Globus pallidus (tissue), 1 donor: ENCODE data around the gene ZCCHC24.

Experiments used
- DNase-seq: peaks from one replicate; pipeline ENCODE4 v3.0.0-alpha.2; 2015; ENCODE audit warnings: low spot score

The ZCCHC24 gene

GRCh38 chr10:79397575-79398303 is 47.7 kb downstream of the ZCCHC24 start:
- DNase-seq: no peak

GRCh38 chr10:79397051-79397450 is 48.4 kb downstream of the ZCCHC24 start:
- DNase-seq: no peak

GRCh38 chr10:79396520-79396919 is 48.9 kb downstream of the ZCCHC24 start:
- no peak for DNase-seq

- DNase-seq: no peak
Measured at GRCh38 chr10:79394664-79395063, 50.8 kb downstream of the ZCCHC24 start.

GRCh38 chr10:79393924-79394610 is 51.4 kb downstream of the ZCCHC24 start:
- DNase-seq: no peak

- no peak for DNase-seq
Measured at GRCh38 chr10:79393221-79393923, 52.1 kb downstream of the ZCCHC24 start.

DNA sequence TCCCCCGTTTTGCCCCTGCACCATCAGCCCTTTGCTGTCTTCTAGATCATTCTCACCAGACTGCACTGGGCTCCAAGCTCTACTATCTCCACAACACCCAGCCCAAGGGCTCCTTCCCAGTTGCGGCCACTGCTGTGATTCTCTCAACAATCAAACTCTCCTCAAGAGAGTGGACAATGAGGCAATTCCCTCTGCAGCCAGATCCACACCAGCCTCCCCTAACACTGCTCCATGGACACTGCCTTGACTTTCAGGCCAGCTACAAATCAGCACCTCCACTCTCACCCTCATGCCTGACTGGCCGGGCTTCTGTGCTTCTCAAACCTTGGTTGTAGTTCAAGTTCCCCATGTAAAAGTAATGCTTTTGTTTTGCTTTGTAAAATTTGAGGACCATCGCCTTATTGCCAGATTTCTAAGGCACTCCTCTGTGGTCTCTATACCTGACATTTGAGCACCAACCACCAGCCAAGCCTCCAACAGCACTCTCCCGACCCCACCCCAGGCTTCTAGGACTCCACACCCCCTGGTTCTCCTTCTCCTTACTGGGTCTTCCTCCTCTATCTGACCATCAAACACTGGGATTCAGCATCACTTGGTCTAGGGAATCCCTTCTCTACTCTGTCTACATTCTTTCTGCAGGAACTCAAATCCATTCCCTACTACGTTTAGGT is 52.8 kb downstream of the ZCCHC24 start:
- DNase-seq: no peak

DNA sequence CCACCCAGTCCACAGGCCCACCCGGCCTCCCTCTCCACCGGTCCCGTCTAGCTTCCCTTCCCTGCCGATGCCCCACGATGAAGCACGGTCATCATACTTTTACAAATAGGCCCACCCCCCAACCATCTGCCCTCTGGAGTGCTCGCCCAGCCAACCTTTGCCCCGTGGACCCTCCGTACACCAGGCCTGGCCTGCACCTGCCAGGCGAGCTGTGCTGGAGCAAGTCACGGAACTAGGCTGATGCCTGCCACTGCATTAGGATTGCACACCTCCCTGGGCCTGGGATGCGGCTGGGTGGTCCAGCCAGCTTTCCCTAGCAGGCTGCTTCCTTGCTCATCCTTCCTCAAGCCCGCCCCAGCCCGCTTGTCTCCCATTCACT is 53.4 kb downstream of the ZCCHC24 start:
- no peak for DNase-seq

DNA sequence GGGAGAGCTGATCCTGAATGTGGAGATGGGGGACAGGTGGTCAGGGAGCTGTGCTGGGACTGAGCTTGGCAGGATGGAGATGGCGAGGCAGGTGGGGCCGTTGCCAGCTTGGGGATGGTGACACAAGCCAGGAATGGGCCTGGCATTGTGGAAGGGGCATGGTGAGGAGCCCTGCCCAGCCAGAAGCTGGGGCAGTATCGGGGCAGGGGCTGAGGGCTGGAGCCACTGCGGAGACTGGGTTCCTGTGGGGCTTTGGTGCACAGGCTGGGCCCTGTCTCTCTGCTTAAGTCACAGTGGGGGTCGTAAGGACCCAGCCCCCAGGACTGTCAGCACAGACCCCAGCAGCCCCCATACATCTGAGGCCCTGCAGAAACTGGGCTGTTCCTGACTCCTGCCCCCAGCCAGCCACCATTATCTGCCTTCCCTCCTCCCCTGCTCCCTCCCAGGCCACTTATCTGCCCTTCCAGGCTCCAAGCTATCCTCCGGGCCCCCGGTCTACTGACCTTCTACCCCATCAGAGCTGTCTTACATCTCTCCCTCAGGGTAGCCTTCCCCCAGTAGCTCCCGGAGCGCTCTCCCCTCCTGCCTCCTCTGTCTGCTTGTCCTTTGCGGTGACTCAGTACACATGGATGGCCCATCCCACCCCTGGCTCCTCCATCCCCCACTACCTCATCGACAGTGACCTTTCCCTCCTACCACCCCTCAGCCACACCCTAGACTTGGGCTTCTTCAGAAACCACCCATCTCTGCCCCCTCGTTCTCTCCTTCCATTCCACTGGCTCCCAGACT is 54.0 kb downstream of the ZCCHC24 start:
- no peak for DNase-seq

- DNase-seq: no peak
Measured at GRCh38 chr10:79390551-79391229, 54.7 kb downstream of the ZCCHC24 start.

GRCh38 chr10:79390057-79390456 is 55.4 kb downstream of the ZCCHC24 start:
- DNase-seq: no peak

GRCh38 chr10:79387974-79388850 is 57.2 kb downstream of the ZCCHC24 start:
- DNase-seq: no peak

GRCh38 chr10:79387466-79387973 is 57.9 kb downstream of the ZCCHC24 start:
- no peak for DNase-seq

DNA sequence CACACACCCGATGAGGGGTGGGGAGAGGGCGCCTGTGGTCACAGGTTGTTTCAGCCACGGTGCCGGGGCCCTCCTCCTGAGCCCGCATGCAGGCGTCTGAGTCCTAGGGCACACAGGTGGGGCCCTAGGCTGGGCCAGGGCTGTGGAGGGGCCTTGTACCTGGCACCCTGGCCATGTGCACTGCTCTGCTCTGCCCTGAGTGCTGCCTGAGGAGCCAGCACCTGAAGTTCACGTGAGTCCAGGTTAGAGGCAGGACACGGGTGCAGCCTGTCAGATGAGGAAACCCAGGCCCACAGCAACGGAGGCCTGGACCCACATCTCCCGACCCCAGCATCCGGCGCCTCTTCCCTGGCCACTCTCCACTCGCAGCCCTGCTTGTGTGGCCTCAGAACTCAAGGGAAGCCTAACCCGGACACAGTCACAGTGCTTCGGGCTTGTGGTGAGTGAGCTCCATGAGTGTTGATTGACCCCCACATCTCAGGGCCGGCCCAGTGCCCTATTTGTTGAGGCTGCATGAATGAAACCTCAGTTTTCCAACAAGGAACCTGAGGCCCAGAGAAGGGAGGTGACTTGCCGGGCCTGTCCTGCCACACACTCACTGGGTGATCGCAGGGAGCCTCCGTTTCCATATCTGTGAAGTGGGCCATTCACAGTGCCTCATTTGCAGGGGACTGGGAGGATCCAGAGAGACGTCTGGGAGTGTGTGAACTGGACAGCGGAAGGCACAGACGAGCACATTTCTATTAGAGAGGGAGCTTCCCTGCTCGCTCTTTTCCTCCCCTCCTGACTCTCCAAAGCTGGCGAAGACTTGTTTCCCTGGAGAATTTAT is 58.6 kb downstream of the ZCCHC24 start:
- no peak for DNase-seq

DNA sequence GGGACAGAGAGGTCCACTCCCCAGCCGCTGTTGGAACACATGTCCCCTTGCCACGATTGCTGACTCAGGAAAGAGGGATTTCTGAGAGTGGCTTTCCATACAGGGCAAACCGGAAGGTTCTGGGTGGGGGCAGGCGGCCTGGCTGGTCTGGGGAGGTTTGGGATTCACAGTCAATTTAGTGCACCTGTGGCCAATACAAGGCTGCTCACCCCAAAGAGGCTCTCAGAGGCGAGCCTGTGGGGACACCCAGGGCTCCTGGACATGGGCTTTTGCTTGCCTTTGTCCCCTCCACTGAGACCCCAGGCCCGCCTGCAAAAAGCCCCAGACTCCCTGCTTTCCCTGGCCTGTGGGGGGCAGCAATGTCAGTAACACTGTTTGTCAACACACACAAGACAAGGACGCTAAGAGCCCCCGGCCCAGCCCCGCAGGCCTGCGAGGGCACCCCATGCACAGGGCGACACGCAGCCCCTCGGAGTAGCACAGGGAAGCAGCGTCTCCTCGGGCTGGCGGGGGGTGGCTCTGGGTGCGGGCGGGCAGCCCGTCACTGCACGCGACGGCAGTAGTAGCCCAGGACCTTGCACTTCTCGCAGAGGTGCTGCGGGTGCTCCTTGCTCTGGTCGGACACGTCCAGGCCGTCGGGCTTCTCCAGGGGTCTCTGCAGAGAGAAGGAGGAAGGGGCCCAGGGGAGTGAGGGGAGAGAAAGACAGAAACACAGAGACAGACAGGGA is 59.5 kb downstream of the ZCCHC24 start:
- DNase-seq: no peak

- no peak for DNase-seq
Measured at GRCh38 chr10:79385392-79385795, 60.0 kb downstream of the ZCCHC24 start.

- no peak for DNase-seq
Measured at GRCh38 chr10:79384773-79385391, 60.5 kb downstream of the ZCCHC24 start.
